GM23338 (cell line): ENCODE measurements around the gene IGSF21.

ENCODE experiments used
- CREB1 ChIP-seq: fragments of 250-450 bp; sonication (Bioruptor Pico); IDR thresholded peaks from 2 replicates; pipeline ENCODE4 v1.5.0; 2020; ENCODE audit warnings: low read depth, mild to moderate bottlenecking, moderate library complexity
- CTCF ChIP-seq, 2 experiments: fragments of 200-600 bp in 1 of 2; sonication (generic) in 1 of 2; conservative IDR thresholded peaks; 2 replicates each; pipeline versions ENCODE4 v1.5.1 to v1.6.1; 2016 to 2017; ENCODE audit warnings: antibody characterized with exemption in 2 of 2, low read depth in 2 of 2, mild to moderate bottlenecking in 2 of 2, moderate library complexity in 1 of 2
- ETS1 ChIP-seq: IDR thresholded peaks from 2 replicates; pipeline ENCODE4 v1.6.1; 2016; ENCODE audit warnings: antibody characterized with exemption
- EZH2 ChIP-seq: fragments of 200-600 bp; sonication (generic); IDR thresholded peaks from one replicate; pipeline ENCODE4 v1.8.0; 2017; ENCODE audit warnings: antibody characterized with exemption, mild to moderate bottlenecking, low read depth; ENCODE audit not compliant: unreplicated experiment
- EZH2phosphoT487 ChIP-seq: fragments of 200-600 bp; sonication (generic); IDR thresholded peaks from one replicate; pipeline ENCODE4 v1.8.1; 2018; ENCODE audit warnings: antibody characterized with exemption; ENCODE audit not compliant: unreplicated experiment
- JUNB ChIP-seq: IDR thresholded peaks from one replicate; pipeline ENCODE4 v1.6.1; 2016; ENCODE audit warnings: antibody characterized with exemption; ENCODE audit not compliant: unreplicated experiment
- NANOG ChIP-seq: IDR thresholded peaks from 2 replicates; pipeline ENCODE4 v1.6.1; 2016; ENCODE audit warnings: antibody characterized with exemption, borderline replicate concordance
- POLR2AphosphoS5 ChIP-seq: IDR thresholded peaks from 2 replicates; pipeline ENCODE4 v1.6.1; 2016; ENCODE audit warnings: antibody characterized with exemption, low read depth
- REST ChIP-seq: IDR thresholded peaks from one replicate; pipeline ENCODE4 v1.6.1; 2018; ENCODE audit warnings: antibody characterized with exemption; ENCODE audit not compliant: unreplicated experiment
- STAT1 ChIP-seq: IDR thresholded peaks from one replicate; pipeline ENCODE4 v1.6.1; 2016; ENCODE audit warnings: antibody characterized with exemption; ENCODE audit not compliant: unreplicated experiment
- ZNF114 ChIP-seq: fragments of 250-450 bp; sonication (Bioruptor Pico); IDR thresholded peaks from 2 replicates; pipeline ENCODE4 v1.5.0; 2020; ENCODE audit warnings: mild to moderate bottlenecking, moderate library complexity
- ZNF331 ChIP-seq: fragments of 250-450 bp; sonication (Bioruptor Pico); IDR thresholded peaks from 2 replicates; pipeline ENCODE4 v1.5.0; 2020; ENCODE audit warnings: low read depth, mild to moderate bottlenecking, moderate library complexity

GRCh38 chr1:18198260-18198659 is 90.7 kb downstream of the IGSF21 start:
- TF ChIP-seq ETS1: no peak
- TF ChIP-seq CTCF (conservative IDR thresholded peaks at IDR 0.05; ENCODE audit: low read depth in 2 of 2): no peak
- TF ChIP-seq CREB1 (CRISPR knock-in tag): no peak
- TF ChIP-seq JUNB: no peak
- TF ChIP-seq EZH2: no peak
- no peak for TF ChIP-seq STAT1
- no peak for TF ChIP-seq REST
- TF ChIP-seq NANOG: no peak
- TF ChIP-seq POLR2AphosphoS5: no peak
- no peak for TF ChIP-seq EZH2phosphoT487
- TF ChIP-seq ZNF114 (CRISPR knock-in tag): no peak
- no peak for TF ChIP-seq ZNF331 (CRISPR knock-in tag)
